ENCODE results near the gene SULT4A1.

The SULT4A1 gene

DNA sequence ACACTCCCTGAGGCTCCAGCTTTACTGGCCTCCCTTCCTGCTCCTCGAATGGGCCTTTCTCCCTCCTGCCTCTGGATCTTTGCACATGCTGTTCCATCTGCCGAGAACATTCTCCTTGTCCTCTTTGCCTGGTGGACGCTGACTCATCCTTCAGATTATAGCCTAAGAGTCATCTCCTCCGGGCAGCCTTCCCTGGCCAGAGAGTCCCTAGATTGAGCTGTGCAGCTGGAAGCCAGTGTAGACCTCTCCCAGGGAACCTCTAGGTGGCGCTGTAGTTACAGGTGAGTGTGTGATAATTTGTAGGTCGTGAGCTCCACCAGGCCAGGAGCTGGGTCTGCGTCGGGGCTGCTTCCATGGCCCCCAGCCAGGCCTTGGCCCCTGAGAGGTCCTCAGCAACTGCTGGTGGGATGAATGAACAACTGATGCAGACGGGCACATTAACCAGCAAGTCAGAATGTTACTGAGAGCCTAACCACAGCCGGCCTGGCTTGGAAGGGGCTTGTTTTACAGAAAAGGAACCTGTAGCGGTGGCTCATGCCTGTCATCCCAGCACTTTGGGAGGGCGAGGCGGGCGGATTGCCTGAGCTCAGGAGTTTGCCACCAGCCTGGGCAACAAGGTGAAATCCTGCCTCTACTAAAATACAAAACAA is 20.8 kb upstream of the SULT4A1 start:
- TF ChIP-seq, protein P1, sequence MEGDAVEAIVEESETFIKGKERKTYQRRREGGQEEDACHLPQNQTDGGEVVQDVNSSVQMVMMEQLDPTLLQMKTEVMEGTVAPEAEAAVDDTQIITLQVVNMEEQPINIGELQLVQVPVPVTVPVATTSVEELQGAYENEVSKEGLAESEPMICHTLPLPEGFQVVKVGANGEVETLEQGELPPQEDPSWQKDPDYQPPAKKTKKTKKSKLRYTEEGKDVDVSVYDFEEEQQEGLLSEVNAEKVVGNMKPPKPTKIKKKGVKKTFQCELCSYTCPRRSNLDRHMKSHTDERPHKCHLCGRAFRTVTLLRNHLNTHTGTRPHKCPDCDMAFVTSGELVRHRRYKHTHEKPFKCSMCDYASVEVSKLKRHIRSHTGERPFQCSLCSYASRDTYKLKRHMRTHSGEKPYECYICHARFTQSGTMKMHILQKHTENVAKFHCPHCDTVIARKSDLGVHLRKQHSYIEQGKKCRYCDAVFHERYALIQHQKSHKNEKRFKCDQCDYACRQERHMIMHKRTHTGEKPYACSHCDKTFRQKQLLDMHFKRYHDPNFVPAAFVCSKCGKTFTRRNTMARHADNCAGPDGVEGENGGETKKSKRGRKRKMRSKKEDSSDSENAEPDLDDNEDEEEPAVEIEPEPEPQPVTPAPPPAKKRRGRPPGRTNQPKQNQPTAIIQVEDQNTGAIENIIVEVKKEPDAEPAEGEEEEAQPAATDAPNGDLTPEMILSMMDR (conservative IDR thresholded peaks at IDR 0.05; ENCODE audit: low read depth, low read length), result peak; percentile 89
- H3K4me3 ChIP-seq (ENCODE audit: low read length), result no peak overlapping the region

DNA sequence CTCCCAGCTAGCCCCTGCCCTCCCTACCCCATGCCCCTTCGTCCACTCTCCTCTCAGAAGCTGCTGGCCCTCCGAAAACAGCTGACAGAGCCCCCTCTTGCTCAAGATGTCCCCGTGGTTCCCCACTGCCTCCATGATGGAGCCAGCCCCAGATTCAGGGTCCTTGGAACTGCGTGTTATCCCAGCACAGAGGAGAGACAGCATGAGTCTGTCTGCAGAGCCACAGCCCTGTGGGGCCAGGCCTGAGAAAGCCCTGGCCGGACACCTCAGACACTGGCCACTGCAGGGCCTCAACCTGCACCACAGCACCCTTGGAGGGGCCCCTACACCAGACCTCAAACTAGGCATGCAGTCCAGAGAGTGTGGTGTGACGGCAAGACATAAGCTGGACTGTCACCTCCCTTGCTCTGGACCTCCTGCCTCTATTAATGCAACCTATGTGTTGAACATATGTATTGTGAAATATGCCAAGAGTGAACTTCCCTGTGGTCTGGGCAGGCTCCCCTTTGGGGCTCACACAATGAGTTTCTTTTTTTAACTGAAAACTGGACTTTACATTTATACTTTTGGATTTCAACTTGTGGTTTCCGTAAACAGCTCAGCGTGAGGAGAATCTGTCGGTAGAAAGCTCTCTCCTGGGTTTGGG is 19.9 kb upstream of the SULT4A1 start:
- TF ChIP-seq, protein P1 (conservative IDR thresholded peaks at IDR 0.05; ENCODE audit: low read depth, low read length), result no peak
- DNase-seq (ENCODE audit: low read depth), result no peak
- no peak overlapping the region for H3K4me3 ChIP-seq (ENCODE audit: low read length)

More for the DNA sequence above, 20.8 kb upstream of the SULT4A1 start:
- no peak for DNase-seq (ENCODE audit: low read depth)

DNA sequence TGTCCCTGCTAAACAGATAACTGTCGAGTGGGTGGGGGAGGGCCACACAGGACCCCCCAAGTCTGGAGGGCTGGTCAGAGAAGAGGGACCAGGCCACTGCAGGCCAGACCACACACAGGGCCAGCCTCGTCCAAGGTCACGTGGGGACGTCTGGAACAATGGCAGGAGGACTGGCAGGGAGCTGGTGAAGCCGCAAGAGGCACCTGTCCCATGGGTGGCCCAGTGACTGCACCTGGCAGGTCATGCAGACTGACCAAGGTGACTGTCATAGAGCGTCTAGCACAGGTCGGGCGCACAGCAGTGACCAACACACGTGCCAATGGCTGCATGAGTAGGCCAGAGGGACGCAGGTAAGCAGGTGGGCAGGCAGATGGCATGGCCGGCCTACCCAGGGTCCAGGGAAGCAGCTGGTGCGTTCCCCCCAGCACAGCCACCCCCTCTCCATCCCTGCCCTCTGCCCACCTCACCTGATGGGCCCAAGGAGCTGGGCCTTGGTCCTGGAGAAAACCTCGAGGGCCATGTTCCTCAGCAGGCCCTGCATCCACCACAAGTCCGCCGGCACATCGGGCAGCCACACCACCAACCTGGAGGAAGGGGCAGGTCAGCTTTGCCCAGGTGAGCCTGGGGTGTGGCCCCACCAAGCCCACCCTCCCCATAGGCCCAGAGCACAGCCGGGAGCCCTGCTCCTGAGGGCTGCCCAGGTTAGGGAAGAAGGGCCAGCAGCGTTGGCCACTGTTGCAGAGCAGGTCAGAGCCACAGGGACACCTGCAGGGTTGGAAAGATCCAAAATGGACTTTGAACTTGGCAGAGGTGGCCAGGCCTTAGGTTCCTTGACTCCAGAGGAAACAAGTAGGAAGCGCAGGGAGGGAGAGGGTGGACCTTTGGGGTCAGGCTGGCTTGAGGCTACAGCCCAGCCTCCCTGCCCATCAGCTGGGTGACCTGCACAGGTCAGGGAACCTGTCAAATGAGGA is 19.1 kb upstream of the SULT4A1 start:
- no peak for DNase-seq (ENCODE audit: low read depth)
- TF ChIP-seq, protein P1 (conservative IDR thresholded peaks at IDR 0.05; ENCODE audit: low read depth, low read length), result no peak
- no peak overlapping the region for H3K4me3 ChIP-seq (ENCODE audit: low read length)

GRCh38 chr22:43880541-43880991 is 18.3 kb upstream of the SULT4A1 start:
- DNase-seq (ENCODE audit: low read depth), result no peak
- TF ChIP-seq, protein P1 (conservative IDR thresholded peaks at IDR 0.05; ENCODE audit: low read depth, low read length), result no peak
- H3K4me3 ChIP-seq (ENCODE audit: low read length), result no peak overlapping the region

GRCh38 chr22:43879901-43880540 is 17.7 kb upstream of the SULT4A1 start:
- DNase-seq (ENCODE audit: low read depth), result no peak
- H3K4me3 ChIP-seq (ENCODE audit: low read length), result no peak overlapping the region

More at GRCh38 chr22:43879901-43880540, 17.7 kb upstream of the SULT4A1 start:
- TF ChIP-seq, protein P1 (conservative IDR thresholded peaks at IDR 0.05; ENCODE audit: low read depth, low read length), result no peak
